Astrocyte of the hippocampus (primary cell): ENCODE data around the gene MAST4.

Experiments used
- DNase-seq: peaks from one replicate; pipeline ENCODE4 v3.0.0; 2011; ENCODE audit warnings: low read depth, low spot score

Gene MAST4

DNA sequence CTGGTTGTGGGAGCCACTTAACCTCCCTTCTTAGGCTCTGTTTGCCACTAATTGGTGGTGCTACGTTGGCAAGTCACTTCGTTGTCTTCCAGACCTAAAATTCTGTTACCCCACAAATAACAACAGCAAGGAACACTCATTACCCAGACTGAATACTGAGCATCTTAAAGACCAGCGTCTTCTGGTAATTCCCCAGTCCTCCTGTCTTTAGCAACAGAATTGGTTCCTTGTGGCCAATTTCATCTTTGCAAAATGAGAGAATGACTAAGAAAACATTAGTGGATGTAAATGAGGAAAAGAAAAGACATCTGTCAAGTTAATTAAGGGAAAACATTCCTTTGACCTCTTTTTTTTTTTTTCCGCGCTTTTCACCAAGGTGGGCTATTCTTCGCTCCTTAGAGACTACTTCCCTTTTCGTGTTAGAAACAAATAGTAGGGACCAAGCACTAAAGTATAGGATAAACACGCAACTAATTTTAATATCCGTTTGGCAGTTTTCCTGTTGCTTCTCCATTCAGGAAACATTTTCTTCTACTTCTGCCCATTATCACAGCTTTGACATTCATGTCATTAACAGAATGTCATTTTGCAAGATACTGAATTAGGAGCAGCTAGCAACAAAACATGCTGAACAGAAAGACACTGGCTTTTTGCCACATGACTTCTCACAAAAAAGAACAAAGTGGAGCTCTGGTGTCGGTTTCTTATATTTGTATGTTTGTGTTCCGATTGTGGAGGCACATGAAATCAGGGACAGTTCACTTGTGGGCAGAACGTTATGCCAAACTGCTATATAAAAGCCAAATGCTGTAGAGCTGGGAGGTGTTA lies 446.2 kb downstream of the MAST4 start:
- peak; percentile 46 for DNase-seq

DNA sequence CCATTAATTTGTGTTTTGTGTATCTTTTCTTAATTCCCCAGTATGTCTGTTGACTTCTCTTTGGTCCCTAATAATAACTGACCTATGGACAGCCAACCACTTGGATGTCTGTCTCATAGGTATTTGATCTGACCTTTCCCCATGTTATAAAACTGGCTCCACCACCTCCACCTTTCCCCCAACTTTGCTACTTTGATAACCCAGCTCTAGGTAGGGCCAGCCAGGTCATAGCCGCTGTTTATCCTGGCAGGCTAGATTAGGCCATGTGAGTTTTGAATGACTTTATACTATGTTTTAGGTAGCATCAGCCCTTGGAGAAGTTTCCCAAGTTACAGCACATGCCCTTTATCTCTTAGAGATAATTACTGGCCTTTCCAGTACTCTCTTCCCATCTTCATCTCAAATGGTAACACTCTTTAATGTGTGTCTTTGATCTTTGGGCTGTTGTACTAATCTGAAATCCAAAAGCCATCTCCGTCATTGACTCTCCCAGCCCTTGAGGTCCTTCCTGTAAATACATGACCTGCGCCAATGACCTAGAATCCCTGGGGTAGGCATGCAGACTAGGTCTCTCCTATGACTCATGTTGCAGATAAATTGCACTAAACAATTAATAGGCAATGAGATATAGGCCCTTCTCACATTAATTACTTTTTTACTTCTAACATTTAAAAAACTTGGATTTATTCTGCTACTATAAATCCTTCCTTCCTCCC lies 447.8 kb downstream of the MAST4 start:
- no peak for DNase-seq

DNA sequence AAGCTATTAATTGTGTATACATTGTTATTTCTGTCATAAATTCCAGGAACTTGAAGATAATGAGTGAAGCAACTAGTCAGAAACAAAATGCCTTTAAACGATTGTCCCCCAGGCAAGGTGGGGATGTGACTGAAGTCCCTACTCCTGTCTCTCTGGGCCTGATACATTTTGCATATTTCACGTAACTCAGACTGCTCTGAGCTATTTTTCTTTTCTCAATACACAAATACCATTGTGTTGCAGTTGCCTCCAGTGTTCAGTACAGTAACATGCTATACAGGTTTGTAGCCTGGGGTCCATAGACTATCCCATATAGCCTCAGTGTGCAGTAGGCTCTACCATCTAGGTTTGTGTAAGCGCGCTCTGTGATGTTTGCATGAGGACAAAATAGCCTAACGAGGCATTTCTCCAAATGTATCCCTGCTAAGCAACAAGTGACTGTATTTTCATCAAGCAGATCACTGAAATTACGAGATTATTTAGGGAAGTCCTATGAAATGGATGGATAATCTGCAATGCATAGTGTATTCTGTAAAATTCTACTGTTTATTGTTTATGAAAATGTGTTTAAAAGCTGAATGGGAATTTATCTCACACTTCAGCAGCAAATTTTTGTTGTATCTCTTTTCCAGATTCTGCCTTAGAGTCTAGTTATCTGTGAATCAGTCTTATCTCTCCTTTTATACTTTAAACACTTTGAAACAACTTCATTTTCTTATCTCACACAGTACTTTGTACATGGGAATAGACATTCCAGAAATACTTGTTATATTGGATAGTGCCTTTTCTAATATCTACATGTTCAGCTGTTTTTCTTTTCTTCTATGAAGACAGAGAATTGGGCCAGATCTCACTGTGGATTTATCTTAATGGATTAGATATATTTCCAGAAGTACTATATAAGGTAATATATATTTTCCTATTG lies 449.9 kb downstream of the MAST4 start:
- no peak for DNase-seq

DNA sequence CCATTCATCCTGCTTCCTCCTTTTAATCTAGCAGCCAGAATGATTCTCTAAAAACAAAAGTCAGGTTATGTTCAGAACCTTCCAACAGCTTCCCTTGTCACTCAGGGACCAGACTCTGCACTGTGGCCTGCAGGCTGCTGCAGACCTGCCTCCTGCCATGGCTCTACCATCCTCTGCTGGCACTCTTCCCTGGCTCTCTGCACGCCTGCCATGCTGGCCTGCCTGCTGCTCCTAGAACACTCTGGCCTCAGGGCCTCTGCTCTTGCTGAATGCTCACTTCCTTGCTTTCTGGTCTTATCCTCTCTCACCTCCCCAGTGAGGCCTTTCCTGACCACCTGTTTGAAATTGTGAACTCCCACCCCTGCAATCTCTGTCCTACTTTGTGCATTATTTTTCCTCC lies 451.0 kb downstream of the MAST4 start:
- no peak for DNase-seq

DNA sequence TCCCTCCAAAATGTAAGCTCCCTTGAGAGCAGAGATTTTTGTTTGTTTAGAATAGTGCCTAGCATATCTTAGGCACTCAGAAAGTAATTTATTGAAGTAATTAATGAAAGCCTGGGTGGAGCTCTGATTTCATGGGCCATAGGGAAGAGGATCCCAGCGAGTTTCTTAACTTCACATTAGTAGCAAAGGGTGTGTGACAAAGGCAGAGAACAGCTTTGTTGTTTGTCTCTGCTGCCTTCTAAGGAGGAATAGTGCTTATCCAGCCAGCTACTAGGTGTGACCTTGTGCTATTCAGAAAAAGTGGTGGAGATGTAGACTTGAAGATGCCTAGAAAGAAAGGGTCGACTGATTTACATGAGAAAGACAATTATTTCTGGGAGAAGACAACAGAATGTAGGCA lies 451.4 kb downstream of the MAST4 start:
- no peak for DNase-seq

DNA sequence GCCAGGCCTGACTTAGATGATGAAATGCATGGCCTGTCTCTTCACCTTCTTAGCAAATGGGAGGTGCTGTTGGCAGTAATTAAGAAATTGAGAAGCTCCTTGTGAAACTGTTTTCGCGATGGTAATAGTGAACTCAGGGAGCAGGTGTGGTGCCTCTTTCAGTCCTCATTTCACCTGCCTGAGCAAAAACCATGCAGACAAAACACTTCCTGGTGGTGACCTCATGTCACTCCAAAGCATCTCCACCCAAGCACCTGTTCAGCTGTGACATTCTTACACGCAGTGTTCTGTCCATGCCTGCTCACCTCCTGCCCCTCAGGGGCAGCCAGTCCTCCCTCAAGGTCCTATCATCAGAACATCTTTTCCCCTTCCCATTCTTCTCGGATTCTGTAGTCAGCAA lies 453.9 kb downstream of the MAST4 start:
- no peak for DNase-seq

DNA sequence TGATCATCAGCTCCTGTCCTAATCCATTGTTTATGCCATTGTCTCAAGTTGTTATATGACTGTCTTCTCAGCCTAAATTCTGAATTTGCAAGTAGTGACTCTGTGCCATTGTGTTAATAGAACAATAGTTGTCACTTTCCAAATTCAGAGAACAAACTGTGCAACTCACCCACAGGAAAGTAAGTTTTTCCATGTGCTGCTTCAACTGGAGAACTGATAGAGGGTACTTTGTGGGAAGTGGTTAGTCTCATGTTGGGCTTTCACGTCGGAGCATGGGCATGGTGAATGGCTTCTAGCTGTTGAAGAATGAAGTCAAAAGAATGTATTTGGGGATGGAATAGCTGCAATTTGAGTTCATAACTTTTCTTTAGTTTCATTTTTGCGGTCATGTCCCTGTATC lies 454.4 kb downstream of the MAST4 start:
- DNase-seq = no peak

DNA sequence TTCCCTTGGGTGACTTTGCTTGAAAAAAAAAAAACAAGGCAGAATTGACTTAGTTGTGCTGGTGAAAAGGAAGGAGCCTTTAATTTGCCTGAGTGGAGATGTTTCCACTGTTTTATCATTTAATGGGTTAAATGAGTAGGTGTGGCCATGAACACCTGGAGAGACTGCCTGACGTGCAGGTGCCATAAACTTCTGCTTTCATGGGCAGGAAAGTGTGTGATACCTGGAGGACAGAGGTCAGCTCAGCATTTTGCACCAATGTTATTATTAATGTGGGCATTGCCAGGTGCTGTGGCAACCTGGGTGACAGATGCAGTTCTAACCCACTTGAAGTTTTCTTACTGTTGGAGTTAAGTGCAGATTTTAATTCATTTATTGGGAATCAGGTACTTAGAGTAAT lies 455.0 kb downstream of the MAST4 start:
- no peak for DNase-seq

DNA sequence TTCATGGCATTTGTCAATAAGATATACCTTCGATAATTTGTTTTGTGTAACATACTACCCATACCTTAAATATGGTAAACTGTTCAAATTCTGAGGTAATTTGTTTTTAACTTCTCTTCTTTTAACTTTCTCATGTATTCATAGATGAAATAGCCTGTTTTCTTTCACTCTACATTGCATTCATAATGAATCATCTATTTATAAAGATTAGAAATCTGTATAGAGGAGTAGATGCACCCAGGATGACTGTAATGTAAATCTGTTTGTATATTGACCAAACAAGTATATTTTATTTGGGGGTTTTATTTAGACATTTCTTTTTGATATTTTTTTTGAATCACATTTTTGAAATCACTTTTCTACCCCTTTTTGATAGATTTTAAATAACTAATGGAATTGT lies 455.8 kb downstream of the MAST4 start:
- no peak for DNase-seq

DNA sequence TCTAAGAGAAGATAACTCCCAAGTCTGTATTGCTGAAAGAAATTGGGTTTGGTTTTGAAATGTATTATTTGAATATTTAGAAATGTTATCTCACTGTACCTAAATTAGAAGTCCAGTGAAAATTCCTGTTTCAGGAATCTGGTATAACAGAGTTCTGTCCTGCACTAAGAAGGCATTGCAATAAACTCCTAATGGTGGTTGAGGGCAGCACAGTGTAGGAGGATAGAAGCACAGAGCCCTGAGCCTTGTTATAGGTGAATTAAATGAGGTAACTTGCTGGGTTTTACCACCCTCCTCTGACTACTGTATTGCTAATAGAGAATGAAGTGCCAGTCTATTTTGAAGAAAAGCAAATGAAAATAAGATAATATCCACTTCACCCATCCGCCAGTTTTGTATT lies 457.0 kb downstream of the MAST4 start:
- DNase-seq = no peak

DNA sequence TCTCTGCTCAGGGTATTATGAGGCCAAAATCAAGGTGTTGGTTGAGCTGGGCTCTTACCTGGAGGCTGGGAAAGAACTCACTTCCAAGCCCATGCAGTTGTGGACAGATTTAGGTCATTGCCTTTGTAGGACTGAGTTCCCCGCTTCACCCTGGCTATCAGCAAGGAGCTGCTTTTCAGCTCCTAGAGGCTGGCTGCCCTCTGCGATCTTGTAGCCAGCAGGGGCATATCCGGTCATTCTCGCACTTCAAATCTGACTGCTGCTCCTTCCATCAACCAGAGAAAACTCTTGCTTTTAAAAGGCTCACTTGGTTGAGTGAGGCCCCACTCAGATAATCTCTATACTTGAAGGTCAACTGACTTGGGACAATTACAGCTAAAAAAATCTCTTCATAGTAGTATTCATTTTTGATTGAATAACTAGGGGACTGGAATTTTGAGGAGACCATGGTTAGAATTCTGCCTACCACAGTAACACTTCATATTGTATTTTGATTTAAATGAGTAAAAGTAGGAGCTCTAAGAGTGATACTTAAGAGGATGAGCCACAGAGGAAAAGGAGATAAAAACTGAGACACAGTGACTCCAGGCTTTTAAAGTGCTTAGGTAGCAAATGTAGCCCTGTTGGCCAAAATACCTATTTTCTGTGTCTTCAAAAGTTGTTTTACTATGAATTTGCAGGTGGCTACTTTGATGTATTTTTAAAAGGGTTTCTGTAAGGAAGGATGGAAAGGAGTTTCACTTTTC lies 463.0 kb downstream of the MAST4 start:
- DNase-seq = no peak

DNA sequence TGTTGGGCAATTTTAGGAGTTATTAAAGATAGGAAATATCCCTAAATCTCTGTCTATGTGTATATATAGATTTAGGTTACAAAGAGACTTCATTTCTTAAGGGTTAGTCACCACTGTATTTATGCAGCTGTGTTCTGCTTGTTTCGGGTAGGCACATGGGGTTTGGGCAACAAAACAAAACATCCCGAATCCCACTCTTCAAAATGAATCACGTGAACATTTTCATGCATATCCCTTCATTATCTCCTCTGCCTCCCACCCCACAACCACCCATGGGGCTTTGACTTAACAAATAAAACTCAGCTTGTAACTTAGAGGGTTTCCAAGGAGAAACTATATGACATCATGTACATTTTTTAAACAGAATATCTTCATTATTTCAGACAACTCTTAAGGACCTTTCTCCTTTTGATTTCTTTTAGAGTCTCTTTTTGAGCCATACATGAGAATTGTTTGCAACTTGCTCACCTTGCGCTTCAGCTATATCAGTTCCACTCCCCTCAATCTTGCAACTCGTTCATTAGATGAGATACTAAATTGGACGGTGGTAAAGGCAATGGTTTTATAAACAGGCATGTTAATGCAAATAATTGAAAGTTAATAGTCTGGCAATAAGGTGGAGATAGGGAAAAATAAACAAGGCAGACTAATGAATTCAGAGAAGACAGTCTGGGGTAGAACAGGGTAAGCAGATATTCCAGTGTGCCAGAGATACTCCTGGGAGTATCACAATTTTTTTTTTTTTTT lies 463.7 kb downstream of the MAST4 start:
- DNase-seq = peak; percentile 45

DNA sequence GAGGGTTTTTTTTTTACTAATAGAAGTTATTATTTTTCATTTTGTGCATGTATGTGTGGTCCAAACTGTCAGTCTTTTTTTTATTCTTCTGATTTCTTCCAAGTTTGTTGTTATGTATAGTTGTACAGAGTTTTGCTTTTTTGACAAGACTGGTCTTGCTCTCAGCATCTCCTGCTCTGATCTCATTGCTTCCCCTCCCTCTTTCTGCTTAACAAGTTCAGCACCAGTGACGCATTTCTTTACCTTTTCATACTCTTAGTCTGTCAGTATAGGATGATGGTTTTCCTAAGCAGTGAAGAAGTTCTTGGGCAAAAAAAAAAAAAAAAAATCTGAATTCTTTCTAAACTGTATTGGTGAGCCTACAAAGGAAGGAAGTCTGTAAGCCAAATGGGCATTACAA lies 465.3 kb downstream of the MAST4 start:
- no peak for DNase-seq

DNA sequence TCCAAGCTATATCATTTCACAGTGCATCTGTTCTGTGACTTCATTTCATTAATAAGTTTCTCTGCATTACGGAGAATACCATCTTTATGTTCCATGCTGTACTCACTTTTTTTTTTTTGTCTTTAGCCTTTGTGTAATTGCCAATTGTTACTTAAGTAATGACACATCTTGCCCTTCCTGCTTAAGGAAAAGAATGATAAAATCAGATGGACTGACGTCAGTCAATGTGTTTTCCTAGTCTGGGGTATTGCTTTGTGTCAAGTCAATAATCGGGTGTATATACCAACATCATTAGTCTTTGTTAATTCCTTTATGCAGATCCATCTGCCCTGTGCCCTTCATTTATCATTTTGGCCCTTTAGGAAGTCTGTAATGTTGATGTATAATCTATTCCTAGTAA lies 466.9 kb downstream of the MAST4 start:
- no peak for DNase-seq

DNA sequence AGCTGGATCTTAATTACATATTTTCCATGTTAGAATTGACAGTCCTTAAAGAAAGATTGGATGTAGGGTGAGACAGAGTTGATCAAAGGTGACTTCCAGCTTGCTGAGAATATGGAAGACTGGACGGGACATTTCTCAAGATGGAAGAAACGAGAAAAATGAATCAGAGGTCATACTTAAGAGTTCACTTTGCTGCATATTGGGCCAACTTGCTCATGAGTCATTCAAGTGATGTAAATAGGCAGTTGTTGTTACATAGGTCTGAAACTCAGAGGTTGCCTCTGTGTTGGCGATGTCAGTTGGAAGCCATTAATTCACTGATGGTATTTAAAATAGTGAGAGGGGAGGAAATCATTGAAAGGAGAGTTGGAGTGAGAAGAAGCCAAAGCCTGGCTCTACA lies 467.6 kb downstream of the MAST4 start:
- DNase-seq = no peak

DNA sequence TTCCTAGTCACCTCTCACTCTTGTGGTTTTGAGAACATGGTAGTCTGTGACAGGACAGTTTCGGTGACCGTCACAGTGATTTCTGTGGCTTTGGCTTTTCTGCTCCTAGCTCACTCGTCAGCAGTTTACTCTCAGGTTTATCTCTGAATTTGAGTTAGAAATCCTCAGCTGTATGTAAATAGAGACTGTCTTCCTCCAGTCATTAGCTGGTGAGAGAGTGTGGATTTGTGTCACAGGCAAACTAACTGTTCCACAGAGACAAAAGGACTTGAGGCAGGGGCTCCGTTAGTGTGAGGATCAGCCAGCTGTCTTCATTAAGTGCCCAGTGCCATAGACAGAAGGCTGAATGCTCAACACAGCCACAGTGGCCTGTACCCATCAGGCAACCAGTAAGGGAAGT lies 469.0 kb downstream of the MAST4 start:
- no peak for DNase-seq

DNA sequence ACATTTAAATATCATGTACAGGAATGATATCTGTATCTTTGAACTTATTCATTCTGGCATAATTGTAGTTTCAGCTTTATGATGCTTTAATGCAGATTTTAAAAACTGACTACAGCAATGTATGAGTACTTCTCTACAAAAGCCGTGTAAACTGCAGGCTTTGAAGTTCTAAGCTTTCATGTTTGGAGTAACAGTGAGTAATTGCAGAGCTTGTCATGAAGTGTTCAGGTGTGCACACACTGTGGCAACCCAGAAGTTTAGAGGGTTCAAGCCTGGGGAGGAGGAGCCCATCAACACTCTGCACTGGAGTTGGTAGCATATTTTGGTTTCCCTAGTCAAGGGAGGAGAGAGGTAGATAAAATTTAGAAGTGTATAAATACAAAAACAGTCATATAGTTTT lies 469.5 kb downstream of the MAST4 start:
- no peak for DNase-seq

DNA sequence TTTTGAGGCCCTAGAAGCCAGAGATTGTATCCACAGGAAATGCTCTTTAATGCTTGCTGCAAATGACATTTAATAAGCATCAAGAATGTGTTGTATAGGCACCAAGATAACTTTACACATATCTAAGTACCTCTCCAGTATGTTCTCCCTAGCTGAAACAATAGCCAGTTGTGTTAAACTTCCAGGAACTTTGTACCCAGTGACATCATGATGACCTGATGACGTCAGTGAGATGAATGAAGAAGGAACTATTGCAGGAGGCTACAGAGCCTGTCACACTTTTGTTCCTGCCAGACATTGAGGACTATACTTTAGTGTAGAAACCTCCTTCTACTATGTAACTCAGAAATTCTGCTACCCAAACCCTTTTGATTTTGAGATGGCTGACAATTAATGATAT lies 470.6 kb downstream of the MAST4 start:
- DNase-seq = peak; percentile 40

DNA sequence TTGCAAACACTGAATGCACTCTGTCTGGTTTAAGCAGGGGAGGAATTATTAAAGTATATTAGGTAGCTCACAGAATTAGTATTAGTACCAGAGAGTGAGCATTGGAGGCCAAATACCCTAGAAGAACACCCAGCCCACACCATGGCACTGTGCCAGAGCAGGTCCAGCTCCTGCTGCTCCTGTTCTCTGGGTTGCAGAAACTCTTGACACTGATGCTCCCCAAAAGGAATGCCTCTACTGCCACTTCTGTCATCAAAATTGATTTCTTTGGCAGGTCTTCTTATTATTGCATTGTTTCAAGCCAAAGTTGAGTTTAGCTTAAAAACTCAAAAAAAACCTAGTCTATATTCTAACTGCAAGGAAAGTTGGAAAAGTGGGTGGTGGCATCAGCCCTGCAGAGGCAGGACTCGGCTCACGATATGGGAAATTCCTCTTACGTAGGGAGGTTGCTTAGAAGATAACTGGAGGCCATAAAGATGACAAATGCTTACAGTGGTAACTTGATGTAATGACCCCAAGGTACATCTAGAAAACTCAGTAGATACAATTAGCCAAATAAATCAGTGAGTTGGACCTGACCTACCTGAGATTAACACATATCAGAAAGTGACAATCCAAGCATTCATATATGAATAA lies 477.0 kb downstream of the MAST4 start:
- DNase-seq = no peak

DNA sequence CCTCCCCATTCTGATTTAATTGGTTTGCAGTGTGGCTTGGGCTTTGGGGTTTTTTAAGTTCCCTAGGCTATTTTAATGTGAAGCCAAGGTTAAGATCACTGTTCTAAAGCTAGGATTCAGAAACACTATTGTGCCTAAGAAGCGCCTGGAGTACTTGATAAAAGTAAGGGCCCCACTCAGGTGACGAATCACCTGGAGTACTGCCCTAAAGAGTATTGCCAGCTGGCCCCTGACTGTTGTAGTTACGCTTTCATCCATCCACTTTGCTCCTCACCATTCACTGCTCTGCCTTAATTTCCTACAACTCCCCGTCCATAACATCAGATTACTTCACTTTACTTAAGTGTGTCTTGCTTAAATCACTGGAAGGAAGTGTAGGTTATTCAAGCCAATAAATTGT lies 481.1 kb downstream of the MAST4 start:
- DNase-seq = no peak
